Heart right ventricle (tissue), 16 donors: ENCODE results near the gene DNAJA2. TPM values are rescaled to one million over a fixed set of nuclear protein-coding genes. Genes with fewer than 3 reads are reported as not detected.

ENCODE experiments used
- ATAC-seq, 8 donors: fragments of 200-7000 bp; cut with Tn5 transposase; one replicate each; pipeline ENCODE4 v1.9.1; 2020; ENCODE audit warnings: mild to moderate bottlenecking in 8 of 8, moderate library complexity in 8 of 8, moderate number of reproducible peaks in 1 of 8
- DNase-seq, 2 donors: peaks; one replicate each; pipeline ENCODE4 v3.0.0-alpha.2; 2020
- H3K27ac ChIP-seq, 10 donors: fragments of 200-600 bp; sonication (generic) in 2 of 10; one replicate each; pipeline versions ENCODE4 v1.5.0 to v1.8.0; 2020 to 2022; ENCODE audit warnings: mild to moderate bottlenecking in 3 of 10
- H3K27me3 ChIP-seq, 7 donors: fragments of 200-600 bp; one replicate each; pipeline ENCODE4 v1.8.0; 2021 to 2022; ENCODE audit warnings: mild to moderate bottlenecking in 2 of 7
- H3K36me3 ChIP-seq, 9 donors: fragments of 200-600 bp; sonication (generic) in 1 of 9; one replicate each; pipeline versions ENCODE4 v1.5.0 to v1.8.0; 2020 to 2022; ENCODE audit warnings: mild to moderate bottlenecking in 2 of 9
- H3K4me1 ChIP-seq, 9 donors: fragments of 200-600 bp; sonication (generic) in 1 of 9; one replicate each; pipeline versions ENCODE4 v1.5.0 to v1.8.0; 2020 to 2022; ENCODE audit warnings: mild to moderate bottlenecking in 4 of 9
- H3K4me3 ChIP-seq, 10 donors: fragments of 200-600 bp; sonication (generic) in 2 of 10; one replicate each; pipeline versions ENCODE4 v1.5.0 to v1.8.0; 2020 to 2022; ENCODE audit warnings: mild to moderate bottlenecking in 7 of 10, moderate library complexity in 2 of 10
- H3K9me3 ChIP-seq, 11 donors: fragments of 200-600 bp in 10 of 11; sonication (generic) in 2 of 11; one replicate each; pipeline versions ENCODE4 v1.5.0 to v1.8.0; 2013 to 2022; ENCODE audit warnings: mild to moderate bottlenecking in 2 of 11, control low read depth in 1 of 11, moderate library complexity in 1 of 11
- WGBS, 2 donors: extraction: QIAGEN DNeasy Blood & Tissue Kit; methylation state at CpG; one replicate each; pipeline ENCODE4 v1.1.7; 2013; ENCODE audit warnings: inconsistent platforms in 1 of 2; 5-methylcytosine and 5-hydroxymethylcytosine counted together
- intact Hi-C, 10 donors: fragments of 100-400 bp; cut with DNase I; formaldehyde crosslinking; loops; one replicate each; pipeline versions ENCODE4 v1.11.1 to v1.14.2; 2022
- polyA plus RNA-seq, 2 donors: library from polyadenylated mRNA; stranded (reverse); fragments of 200-250 nt; gene quantifications; one replicate each; pipeline ENCODE4 v1.2.3, GENCODE V29; 2013
- total RNA-seq, 10 donors: library from RNA; stranded (reverse); fragmentation: NEBNext Ultra II Directional in 3 of 10; extraction: Animal tissue kit (Norgen Biotek cat#: 25700) in 3 of 10; gene quantifications; one replicate each; pipeline versions ENCODE4 v1.2.1 to v1.2.4, GENCODE V29; 2021 to 2023
- TF ChIP-seq, protein P1 (sequence below), 9 donors: fragments of 200-600 bp; sonication (generic) in 2 of 9; IDR thresholded peaks; one replicate each; pipeline versions ENCODE4 v1.5.0 to v1.8.0; 2021 to 2022; ENCODE audit warnings: antibody characterized with exemption in 9 of 9, mild to moderate bottlenecking in 5 of 9, moderate library complexity in 1 of 9
- donor health status: Arrhythmogenic right ventricular cardiomyopathy.
- donor health status: ischemic (EF 13 %, LVEDD 7.1; RV severe dilation, severe dysfunction).
- donor health status: healthy with polysubstance abuse.
- donor health status: DM: no; HTN: yes; CAD: no.
- donor health status: DM: no; HTN: no; CAD: no.
- donor health status: ischemic (EF 25% LVEDD 6.9; RV normal size, moderate dysfunction).
- donor health status: ischemic (EF 25% LVEDD 5.7; RV mildly dilated, moderate dysfunction).
- donor health status: healthy.
- donor health status: DM: yes; HTN: yes; CAD: no.
- donor health status: Ischemic cardiomyopathy.
- donor health status: ischemic (EF 35%, LVEDD 5.7; RV mildly dilated, moderate dysfunction).
- donor health status: nonischemic (EF 11% LVEDD 7.7; RV severe dilation, severe dysfunction).
- donor health status: DM: yes; HTN: yes; CAD: no.
- donor health status: PGD.
- donor health status: ischemic (EF 29% LVEDD 5.4; RV normal size, mild dysfunction).
- donor health status: nonischemic (EF 23%, LVEDD 6.1; RV moderate dilation, normal function).

DNAJA2 gene
- total and polyA plus RNA-seq, 12 donors: 47.3 to 107 (median 91.6) TPM

GRCh38 chr16:46972429-46973206 is 856 bp downstream of the DNAJA2 start:
- peak in 1 of 2 donors; percentile 35 for DNase-seq
- TF ChIP-seq, protein P1, sequence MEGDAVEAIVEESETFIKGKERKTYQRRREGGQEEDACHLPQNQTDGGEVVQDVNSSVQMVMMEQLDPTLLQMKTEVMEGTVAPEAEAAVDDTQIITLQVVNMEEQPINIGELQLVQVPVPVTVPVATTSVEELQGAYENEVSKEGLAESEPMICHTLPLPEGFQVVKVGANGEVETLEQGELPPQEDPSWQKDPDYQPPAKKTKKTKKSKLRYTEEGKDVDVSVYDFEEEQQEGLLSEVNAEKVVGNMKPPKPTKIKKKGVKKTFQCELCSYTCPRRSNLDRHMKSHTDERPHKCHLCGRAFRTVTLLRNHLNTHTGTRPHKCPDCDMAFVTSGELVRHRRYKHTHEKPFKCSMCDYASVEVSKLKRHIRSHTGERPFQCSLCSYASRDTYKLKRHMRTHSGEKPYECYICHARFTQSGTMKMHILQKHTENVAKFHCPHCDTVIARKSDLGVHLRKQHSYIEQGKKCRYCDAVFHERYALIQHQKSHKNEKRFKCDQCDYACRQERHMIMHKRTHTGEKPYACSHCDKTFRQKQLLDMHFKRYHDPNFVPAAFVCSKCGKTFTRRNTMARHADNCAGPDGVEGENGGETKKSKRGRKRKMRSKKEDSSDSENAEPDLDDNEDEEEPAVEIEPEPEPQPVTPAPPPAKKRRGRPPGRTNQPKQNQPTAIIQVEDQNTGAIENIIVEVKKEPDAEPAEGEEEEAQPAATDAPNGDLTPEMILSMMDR (IDR thresholded peaks at IDR 0.05): no peak
- Histone ChIP-seq H3K4me1 (peaks cover 2 to 53% (median 49%) of the 10 kb centered on the region in 9 donors), H3K36me3 (peaks cover 0 to 45% (median 15%) of the 10 kb centered on the region in 9 donors), H3K9me3 (no peaks in the 10 kb centered on the region), H3K4me3 (peak overlapping the region; percentile 76 to 97 (median 88)), H3K27me3 (no peaks in the 10 kb centered on the region), H3K27ac (peak overlapping the region; percentile 87 to 98 (median 97))
- WGBS, 2 donors: 2% methylated on average over 47 to 48 of the region's 48 CpGs
- intact Hi-C loops: loop anchor here in 1 of 10 donors (10.0 kb wide), 1 partner anchor 62 kb away; no protein-coding TSS in a partner anchor
- ATAC-seq: peak in 6 of 8 donors; percentile 1 to 31 (median 16)

- H3K36me3 ChIP-seq: peaks cover 0 to 58% (median 29%) of the 10 kb centered on the region in 9 donors
- WGBS, 2 donors: 89 to 96% methylated on average over 7 of the region's 7 CpGs
- peaks cover 2 to 53% (median 49%) of the 10 kb centered on the region in 9 donors for H3K4me1 ChIP-seq
These were observed 2.2 kb downstream of the DNAJA2 start for GRCh38 chr16:46971271-46971670.

GRCh38 chr16:46970089-46970488 is 3.4 kb downstream of the DNAJA2 start:
- H3K4me3 ChIP-seq: no peak overlapping the region
- H3K27ac ChIP-seq: peak overlapping the region in 4 of 10 donors; percentile 3 to 51 (median 22)
- DNase-seq (peak; percentile 42 to 51), ATAC-seq (peak in 5 of 8 donors; percentile 39 to 69 (median 61))
- H3K27me3 ChIP-seq: no peaks in the 10 kb centered on the region
- peaks cover 2 to 53% (median 45%) of the 10 kb centered on the region in 9 donors for H3K4me1 ChIP-seq
- 88 to 93% methylated on average over 2 of the region's 2 CpGs for WGBS, 2 donors
- no peaks in the 10 kb centered on the region for H3K9me3 ChIP-seq
- intact Hi-C loops: loop anchor here in 1 of 10 donors (10.0 kb wide), 1 partner anchor 65 kb away; no protein-coding TSS in a partner anchor
- TF ChIP-seq, protein P1 (IDR thresholded peaks at IDR 0.05): no peak
- H3K36me3 ChIP-seq: peaks cover 0 to 70% (median 34%) of the 10 kb centered on the region in 9 donors

More at GRCh38 chr16:46971271-46971670, 2.2 kb downstream of the DNAJA2 start:
- peak overlapping the region in 1 of 10 donors; percentile 89 for H3K4me3 ChIP-seq
- no peaks in the 10 kb centered on the region for H3K9me3 ChIP-seq
- DNase-seq (no peak), ATAC-seq (no peak)
- no peaks in the 10 kb centered on the region for H3K27me3 ChIP-seq
- TF ChIP-seq, protein P1 (IDR thresholded peaks at IDR 0.05): no peak
- intact Hi-C loops: loop anchor here in 1 of 10 donors (10.0 kb wide), 1 partner anchor 64 kb away; no protein-coding TSS in a partner anchor
- H3K27ac ChIP-seq: no peak overlapping the region

DNA sequence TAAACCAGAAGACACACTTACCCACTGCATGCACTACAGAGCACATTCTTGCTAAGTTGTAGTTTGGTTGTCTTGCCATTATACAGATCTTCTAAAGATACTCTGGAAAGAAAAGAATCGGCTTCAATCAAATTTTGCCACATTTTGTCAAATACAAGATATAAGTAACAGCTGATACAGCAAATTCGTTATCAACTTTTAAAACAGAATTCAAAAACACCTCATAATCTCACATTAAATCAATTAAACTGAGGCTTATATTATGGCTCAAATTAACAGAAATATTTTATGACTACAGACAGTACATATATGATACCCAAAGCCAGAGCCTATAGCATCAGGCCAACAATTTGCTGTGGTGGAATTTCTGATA is 5.4 kb downstream of the DNAJA2 start:
- Histone ChIP-seq H3K4me1 (peaks cover 2 to 43% (median 37%) of the 10 kb centered on the region in 9 donors), H3K4me3 (no peak overlapping the region), H3K9me3 (no peaks in the 10 kb centered on the region), H3K36me3 (peaks cover 0 to 90% (median 52%) of the 10 kb centered on the region in 9 donors), H3K27me3 (no peaks in the 10 kb centered on the region), H3K27ac (no peak overlapping the region)
- no peak for ATAC-seq
- DNase-seq: no peak
- TF ChIP-seq, protein P1 (IDR thresholded peaks at IDR 0.05): no peak
- 97% methylated on average over 2 of the region's 2 CpGs for WGBS, 2 donors
- intact Hi-C loops: loop anchor here in 1 of 10 donors (10.0 kb wide), 1 partner anchor 1197 kb away; no protein-coding TSS in a partner anchor
